OCI-LY3 (cell line): Measurements from ENCODE around the gene TP53.

Source experiments
- CTCF ChIP-seq: fragments of 200-600, 300-600 bp; sonication (generic); IDR thresholded peaks from 2 replicates; pipeline ENCODE4 v1.5.1; 2014; ENCODE audit warnings: antibody characterized with exemption, low read length, low read depth
- EZH2phosphoT487 ChIP-seq: fragments of 200-600 bp; shearing (Covaris generic); IDR thresholded peaks from 2 replicates; pipeline ENCODE4 v1.6.1; 2018; ENCODE audit warnings: antibody characterized with exemption, mixed run types, low read depth

DNA sequence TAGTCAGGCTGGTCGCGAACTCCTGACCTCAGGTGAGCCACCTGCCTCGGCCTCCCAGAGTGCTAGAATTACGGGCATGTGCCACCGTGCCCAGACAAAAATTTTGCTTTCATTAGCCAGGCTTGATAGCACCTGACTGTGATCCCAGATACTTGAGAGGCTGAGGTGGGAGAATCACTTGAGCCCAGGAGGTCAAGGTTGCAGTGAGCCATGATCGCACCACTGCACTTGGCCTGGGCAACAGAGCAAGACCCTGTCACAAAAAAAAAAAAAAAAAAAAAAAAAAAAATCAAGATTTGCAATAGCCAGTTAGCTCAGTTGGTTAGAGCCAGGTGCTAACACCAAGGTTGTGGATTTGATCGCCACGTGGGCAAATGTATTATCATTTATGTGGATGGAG lies 66.5 kb downstream of the TP53 start:
- no peak for TF ChIP-seq CTCF
- no peak for TF ChIP-seq EZH2phosphoT487
